ENCODE measurements around the gene DDR1.

GRCh38 chr6:30861257-30862048, 22.9 kb upstream of the DDR1 start:
- TF ChIP-seq REST (IDR thresholded peaks at IDR 0.05; ENCODE audit: unreplicated experiment) = no peak
- TF ChIP-seq POLR2AphosphoS5 (IDR thresholded peaks at IDR 0.05; ENCODE audit: low read depth) = no peak
- no peak for TF ChIP-seq CTCF (conservative IDR thresholded peaks at IDR 0.05; ENCODE audit: low read depth in 2 of 2)
- TF ChIP-seq CREB1 (CRISPR knock-in tag; IDR thresholded peaks at IDR 0.05; ENCODE audit: low read depth) = no peak

Data from GM23338 (cell line).